ENCODE results near the gene CR1.
"Not testable (repeated sequence)": the region's sequence is repeated elsewhere in the genome, so short reads cannot be mapped to it uniquely, and the experiment has no call there.

Gene CR1

DNA sequence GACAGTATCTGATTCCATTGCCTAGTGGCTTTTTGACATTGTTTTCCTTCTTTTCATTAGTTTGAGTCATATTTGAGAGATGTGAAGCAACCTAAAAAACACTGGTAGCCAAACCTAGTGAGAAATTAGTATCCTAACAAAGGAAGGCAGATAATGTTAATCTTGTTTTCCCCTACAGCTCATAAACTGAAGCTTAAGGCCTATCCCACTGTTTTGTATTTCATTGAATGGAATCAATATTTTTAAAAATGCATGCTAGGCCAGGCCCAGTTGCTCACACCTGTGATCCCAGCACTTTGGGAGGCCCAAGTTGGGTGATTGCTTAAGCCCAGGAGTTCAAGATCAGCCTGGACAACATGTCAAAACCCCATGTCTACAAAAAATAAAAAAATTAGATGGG lies 150.2 kb downstream of the CR1 start:
- DNase-seq, result no peak

DNA sequence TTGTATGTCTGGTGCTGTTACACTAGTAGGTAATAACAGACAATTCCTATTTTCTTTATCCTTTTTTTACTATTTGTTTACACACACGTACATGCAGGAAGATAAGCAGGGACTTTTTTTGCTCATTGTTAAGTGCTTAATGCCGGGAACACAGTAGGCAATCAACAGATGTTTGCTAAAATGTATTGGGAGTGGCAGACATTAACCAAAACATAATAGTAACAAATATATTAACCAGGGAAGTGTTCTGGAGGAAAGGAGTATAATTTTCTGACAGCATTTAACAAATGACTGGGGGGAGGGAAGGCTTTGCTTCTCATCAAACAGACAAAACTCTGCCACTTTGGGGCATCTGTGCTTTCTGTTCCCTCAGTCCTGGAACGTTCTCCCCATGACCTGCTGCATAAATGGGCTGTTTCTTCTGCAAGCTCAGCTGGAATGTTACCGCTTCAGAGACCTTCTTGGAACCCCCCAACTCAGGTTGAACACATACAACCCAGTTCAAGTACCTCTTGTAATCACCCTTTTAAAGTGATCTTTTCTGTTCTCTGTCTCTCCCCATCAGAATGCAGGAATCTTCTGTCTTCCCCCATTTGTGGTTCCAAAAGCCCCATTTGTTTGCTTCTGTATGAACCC lies 151.1 kb downstream of the CR1 start:
- DNase-seq, result no peak

DNA sequence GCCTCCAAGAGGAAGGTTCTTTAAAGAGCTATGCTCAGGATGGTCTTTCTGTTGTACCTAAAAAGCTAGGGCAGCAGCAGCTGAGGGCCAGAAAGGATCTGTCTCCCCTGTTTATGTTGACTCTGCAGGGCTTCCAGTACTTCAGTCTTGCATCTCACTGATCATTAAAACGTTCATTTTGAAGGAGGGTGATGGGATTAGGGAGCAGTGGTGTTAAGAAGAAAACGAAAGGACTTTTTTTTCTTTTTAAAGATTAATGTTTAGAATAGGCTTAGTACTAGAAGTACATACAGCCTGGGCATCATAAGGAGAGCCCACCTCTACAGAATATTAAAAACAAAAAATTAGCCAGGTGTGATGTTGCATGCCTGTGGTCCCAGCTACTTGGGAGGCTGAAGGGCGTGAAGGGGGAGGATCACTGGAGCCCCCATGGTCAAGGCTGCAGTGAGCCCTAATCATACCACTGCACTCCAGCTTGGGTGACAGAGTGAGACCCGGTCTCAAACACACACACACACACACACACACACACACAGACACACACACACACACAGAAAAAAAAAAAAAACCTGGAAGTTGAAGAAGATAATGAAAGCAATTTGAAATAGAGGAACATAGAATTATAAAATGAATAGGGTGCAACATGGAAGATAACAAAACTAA lies 151.8 kb downstream of the CR1 start:
- DNase-seq, result no peak

DNA sequence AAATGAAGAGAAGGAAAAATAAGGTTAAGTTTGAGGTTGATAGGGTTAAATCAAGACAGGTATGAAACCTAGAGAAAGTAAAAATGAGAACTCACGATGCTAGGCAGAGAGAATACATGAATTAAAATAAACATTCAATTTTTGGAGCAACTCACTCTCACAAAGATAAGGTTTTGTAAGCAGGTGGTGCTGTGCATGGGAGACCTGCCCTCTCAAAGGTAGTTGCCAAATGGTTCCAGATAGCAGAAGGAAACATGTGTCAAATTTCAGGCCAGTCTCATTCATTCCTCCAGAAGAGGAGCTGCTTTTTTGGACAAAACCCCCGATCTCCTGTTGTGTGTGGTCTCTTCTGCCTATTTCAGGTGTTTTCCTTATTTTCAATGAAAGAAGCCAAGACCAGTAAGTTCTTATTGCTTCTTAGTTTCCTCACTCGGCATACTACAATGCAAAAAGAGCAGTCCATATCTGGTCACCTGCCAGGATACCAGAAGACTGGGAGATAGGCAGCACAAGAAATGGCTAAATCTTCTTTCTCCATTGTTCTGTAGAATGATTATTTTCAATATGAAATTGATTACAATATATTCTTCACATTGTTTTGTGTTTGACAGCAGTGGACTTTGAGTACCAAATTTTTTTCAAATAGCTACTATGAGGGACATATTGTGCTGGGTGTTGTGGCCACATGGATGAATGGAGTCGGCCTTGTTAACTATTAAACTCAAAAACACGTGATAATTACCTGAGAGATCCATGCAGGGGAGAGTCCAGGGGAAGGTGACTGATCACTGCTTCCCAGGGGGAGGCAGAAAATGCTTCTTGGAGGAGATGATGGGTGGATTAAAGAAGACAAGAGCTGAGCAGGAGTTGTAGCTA lies 152.6 kb downstream of the CR1 start:
- DNase-seq, result no peak

DNA sequence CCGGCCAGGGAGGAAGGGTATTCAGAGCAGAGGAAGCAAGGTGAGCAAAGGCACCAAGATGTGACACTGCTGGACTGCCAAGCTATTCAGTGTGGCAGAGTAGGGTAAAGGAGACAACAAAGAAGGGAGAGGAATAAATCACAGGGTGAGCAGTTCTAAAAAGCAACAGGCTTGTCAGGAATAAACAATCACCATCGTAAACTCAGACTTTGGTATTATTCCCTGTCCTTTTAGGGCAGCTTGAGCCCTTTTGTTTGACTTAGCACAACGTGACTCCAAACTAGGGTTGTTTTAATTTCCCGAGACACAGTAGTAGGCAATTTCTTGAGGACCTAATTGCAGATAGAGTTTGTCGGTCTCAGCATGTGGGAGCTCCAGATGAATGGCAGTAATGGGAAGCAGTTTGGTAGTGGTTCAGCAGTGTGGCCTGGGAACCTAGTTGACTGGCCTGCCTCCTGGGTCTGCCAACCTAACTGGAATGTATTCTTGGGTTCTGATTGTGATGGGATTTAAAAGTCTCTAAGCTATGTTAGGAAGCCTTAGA lies 153.3 kb downstream of the CR1 start:
- no peak for DNase-seq

DNA sequence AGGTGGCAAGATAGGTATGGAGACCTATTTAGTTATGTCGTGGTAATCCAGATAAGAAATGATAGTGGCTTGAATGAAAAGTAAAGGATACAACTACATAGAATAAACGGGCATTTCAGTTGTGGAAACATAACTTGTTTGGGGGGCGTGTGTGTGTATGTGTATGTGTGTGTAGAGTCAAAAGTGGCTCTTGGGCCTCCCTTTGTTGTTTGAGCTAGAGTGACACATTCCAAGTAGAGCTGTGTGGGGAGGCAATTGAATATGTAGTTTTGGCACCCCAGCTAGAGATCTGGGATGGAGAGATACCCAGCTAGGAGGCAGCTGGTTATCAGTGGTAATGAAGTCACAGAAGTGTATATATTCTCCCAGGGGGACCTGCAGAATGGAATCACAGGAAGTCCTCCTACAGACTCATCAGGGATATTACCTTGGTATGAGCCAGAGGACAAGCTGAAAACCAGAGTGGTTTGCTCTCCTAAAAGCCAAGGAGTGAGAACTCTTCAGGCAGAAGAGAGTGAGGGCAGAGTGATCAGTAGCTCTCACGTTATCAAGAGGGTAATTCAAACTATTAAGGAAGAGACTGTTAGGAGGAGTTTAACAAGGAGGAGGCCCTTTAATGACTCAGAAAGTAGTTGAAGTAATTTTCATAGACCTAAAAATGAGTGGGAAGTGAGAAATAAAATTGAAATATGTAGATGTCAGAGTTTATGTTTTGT lies 154.1 kb downstream of the CR1 start:
- no peak for DNase-seq

DNA sequence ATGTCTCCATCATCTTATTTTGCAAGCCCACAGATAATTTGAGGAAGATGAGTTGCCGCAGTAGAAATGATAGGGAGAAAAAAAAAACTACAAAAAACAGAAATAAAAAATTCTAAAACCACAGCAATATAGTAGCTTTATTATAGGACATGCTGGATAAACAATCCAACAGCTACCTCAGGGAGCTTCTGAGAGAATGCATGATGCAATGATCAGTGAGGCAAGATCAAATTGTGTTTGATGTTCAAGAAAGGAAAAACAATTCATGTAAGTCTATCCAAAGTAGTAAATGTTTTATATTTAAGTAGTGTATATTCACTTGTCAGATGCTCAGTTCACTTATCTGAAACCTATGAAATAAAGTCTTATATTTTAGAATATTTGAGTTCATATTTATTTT lies 155.6 kb downstream of the CR1 start:
- no peak for DNase-seq

DNA sequence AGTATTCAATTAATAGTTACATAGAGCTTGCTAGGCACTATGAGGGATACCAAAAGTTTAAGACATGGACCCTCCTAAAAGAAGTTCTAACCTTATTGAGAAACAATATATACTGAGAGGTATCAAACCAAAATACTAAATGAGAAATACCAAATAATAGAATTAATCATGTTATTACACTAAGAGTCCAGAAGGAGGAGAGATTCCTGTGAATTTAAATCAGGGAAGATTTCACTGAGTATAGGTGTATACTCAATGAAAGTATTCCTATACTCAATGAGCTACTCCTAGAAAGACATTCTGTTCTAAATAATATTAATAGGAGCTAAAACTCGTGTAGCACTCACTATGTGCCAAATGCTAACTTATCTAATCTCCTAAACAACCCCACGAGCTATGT lies 158.4 kb downstream of the CR1 start:
- DNase-seq, result no peak

DNA sequence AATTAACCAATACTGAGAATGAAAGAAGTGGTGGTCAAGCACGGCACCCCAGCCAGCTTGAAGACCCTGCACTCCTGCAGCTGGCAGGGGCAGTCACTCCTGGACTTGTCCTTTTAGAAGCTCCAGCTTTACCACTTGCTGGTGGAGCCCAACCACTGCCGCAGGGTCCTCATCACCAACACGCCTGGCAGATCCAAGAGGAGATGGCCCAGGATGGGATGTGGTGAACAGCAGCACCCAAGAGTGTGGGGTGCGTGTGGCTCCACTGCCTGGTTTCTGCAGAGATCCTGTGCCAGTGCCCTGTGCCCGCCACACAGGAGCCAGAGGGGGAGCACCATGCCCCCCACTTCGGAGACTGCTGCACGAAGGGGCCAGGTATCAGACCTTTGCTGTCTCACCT lies 162.5 kb downstream of the CR1 start:
- DNase-seq, result no peak

DNA sequence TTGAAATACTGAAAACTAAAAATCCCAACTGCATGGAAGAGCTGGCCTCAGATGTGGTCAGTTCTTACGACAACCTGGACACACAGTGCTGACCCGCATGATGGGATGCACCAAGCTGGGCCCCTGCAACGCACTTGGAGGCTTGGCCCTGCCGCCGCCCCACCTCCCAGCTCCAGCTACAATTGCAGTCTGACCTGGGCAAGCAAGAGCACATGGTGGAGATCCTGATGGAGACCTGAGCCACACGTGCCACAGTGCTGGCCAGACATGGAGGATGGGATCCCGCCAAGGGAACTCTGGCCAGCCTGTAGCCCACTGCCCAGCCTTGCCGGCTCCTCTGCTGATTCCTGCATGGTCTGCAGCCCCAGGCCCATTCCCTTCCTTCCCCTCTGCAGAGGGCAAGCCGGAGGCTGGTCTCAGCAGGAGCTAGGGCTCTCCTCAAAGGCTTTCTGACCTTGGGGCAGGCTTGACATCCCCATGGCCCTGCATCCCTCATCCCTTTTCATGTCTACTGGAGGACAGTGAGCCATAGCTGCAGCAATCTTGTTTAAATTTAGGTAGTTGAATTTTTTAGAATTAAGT lies 163.0 kb downstream of the CR1 start:
- DNase-seq, result no peak

DNA sequence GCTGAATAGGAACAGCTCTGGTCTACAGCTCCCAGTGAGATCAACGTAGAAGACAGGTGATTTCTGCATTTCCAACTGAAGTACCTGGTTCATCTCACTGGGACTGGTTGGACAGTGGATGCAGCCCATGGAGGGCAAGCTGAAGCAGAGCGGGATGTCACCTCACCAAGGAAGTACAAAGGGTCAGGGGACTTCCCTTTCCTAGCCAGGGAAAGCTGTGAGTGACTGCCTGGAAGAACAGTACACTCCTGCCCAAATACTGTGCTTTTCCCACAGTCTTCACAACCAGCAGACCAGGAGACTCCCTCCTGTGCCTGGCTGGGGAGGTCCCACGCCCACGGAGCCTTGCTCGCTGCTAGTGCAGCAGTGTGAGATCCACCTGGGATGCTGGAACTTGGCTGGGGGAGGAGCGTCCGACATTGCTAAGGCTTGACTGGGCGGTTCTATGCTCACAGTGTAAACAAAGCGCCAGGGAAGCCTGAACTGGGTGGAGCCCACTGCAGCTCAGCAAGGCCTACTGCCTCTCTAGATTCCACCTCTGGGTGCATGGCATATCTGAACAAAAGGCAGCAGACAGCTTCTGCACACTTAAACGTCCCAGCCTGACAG lies 163.7 kb downstream of the CR1 start:
- no peak for DNase-seq

DNA sequence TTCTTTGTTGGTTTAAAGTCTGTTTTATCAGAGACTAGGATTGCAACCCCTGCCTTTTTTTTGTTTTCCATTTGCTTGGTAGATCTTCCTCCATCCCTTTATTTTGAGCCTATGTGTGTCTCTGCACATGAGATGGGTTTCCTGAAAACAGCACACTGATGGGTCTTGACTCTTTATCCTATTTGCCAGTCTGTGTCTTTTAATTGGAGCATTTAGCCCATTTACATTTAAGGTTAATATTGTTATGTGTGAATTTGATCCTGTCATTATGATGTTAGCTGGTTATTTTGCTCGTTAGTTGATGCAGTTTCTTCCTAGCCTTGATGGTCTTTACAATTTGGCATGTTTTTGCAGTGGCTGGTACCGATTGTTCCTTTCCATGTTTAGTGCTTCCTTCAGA lies 165.5 kb downstream of the CR1 start:
- not testable (repeated sequence) for DNase-seq

DNA sequence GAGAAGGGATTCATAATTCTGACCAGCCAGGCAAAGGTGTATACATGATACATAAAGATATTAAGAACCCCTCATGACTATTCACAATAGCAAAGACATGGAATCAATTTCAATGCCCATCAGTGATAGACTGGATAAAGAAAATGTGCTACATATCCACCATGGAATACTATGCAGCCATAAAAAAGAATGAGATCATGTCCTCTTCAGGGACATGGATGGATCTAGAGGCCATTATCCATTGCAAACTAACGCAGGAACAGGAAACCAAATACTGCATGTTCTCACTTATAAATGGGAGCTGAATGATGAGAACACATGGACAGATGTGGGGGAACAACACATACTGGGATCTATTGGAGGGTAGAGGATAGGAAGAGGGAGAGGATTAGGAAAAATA lies 170.4 kb downstream of the CR1 start:
- DNase-seq, result no peak

DNA sequence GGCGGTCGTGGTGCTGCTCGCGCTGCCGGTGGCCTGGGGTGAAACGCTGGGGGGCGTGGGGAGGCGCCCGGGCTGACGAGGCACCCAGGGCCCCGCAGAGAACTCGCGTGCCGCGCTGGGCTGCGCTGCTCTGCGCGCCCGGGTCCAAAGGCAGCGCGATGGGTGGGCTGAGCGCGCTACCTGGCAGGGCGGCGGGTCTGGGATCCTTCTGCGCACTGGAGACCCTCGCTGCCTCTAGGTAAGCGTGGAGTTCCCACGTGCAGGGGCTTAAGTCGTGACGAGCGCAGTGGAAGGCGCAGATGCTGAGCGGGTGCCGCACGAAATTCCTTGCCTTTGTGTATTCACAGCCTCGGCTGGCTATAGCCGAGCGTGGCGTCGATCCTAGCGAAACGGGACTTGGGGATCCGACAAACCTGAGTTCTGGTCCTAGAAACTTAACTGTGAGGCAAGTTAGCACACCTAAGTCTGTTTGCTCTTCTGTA lies 173.6 kb downstream of the CR1 start:
- no peak for DNase-seq

DNA sequence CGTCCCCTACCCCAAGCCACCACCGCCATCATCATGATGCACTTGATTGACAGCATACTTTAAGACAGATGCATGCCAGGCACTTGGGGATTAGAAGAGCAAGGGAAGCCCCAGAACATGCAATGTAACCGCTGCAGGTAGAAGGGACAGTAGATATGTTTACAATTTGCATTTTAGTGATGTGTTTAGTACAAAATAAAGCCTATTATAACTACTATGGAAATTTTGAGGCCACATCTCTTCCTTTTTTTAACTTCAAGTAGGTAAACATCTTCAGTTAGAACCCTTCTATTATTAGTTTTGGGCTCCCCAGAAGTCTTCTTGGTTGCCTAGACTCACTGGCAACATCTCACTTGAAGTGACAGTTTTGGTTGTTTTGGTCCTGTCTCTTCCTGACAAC lies 174.2 kb downstream of the CR1 start:
- DNase-seq, result no peak

DNA sequence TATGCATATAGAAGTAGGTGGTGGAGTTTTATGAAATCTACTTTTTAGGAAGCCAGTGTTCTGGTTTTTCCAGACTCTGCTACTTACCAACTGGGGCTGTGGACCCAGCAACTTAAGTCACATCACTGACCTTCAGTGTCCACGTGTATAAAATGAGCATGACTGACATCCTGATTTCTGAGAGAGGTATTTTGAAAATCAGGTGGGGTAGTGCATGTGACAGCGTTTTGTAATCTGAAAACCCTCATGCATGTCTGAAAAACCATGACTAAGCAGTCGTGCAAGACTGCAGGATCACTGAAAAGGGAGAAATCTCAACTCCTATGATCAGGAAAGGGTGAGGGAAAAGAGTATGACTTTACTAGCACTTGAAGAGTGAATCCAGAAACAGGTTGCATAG lies 175.0 kb downstream of the CR1 start:
- no peak for DNase-seq

DNA sequence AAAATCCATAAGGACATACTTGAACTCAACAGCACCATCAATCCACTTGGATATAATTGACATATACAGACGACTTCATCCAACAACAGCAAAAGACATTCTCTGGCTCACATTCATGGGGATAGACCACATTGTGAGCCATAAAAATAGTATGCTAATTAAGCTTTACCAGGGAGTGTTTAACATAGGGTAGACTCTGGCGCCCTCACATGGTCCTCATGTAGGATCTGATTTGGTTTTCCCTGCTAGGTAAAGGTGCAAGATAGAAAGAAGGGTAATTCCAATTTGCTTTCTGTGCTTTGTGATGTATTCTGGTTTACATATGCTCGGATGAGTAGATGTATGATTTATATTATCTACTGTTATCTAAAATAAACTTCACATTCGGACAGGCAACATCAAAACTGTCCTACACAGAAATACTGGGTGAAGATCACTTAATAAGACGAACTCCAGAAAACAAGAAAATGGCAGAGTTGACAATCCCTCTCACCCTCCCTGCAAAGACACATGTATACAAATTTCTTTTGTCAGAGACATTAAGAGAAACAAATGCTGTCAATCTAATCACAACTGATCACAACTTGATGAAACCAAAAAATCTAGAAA lies 176.7 kb downstream of the CR1 start:
- DNase-seq, result no peak

DNA sequence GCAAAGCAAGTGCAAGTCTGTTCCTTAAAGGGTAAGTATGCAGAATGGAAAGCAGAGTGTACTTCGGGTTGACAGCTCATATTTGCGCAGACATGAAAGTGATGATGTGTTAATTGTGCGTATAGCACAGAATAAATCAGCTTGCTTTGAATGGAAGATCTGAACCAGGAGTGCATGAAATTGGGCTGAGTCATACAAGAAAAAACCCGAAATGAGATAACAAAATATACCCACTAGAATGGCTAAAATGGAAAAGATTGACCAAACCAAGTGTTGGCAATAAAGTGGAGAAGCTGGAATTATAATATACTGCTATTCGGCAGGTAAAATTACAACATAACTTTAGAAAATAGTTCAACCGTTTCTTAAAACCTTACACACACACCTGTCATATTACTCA lies 177.4 kb downstream of the CR1 start:
- no peak for DNase-seq

DNA sequence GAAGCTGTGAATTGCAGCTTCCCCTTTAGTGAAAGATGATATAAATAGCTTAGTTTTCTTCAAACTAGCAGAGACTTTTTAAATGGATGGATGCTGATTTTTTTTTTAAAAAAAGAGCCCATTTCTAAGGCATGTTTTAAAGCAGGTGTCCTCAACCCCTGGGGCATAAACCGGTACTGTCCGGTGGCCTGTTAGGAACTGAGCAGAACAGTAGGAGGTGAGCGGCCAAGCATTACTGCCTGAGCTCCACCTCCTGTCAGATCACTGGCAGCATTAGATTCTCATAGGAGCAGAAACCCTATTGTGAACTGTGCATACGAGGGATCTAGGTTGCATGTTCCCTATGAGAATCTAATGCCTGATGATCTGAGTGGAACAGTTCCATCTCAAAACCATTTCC lies 180.2 kb downstream of the CR1 start:
- no peak for DNase-seq

DNA sequence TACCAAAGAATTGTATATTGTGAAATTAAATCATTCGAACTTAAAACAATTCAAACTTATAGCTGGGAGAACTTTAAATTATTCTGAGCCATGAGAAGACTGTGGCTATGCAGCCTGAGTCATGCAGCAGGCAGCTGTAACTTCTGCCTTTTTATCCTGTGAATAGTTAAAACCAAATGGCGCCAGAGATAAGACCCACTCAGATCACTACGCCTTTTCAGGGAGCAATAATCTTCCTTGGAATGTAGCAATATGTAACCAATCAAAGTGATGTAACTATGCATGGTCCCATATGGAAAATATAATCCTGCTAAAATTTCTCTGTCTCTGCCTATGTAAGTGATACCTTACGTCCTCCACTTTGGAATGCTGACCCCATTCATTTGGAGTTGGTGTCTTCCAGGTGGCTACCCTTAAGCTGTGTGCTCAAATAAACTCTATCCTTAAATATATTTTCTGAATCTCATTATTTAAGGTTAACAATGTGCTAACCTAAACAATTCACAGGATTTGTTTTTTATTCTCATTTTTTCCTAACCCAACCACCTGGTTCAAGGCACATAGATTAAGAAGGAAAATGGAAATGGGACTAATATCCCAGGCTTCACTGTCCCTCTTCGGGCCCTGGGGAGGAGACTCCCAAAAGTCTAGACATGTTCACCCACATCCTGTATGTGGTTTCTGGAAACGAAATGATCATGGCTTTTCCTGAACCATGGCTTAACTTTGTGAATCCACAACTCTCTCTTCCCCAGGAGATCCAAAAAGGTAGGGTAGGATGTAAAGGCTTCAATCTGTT lies 184.8 kb downstream of the CR1 start:
- DNase-seq, result not testable (repeated sequence)

All from NCI-H2227 treated with DMSO at 0.1 percent for 48 hours (cell line).